ENCODE measurements around the gene EPC2.
"Not testable (repeated sequence)": the region's sequence is repeated elsewhere in the genome, so short reads cannot be mapped to it uniquely, and the experiment has no call there.

DNA sequence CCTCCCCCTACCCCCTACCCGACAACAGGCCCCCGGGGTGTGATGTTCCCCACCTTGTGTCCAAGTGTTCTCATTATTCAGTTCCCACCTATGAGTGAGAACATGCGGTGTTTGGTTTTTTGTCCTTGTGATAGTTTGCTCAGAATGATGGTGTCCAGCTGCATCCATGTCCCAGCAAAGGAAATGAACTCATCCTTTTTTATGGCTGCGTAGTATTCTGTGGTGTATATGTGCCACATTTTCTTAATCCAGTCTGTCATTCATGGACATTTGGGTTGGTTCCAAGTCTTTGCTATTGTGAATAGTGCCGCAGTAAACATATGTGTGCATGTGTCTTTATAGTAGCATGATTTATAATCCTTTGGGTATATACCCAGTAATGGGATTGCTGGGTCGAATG is 37.3 kb downstream of the EPC2 start:
- TF ChIP-seq, protein P1, sequence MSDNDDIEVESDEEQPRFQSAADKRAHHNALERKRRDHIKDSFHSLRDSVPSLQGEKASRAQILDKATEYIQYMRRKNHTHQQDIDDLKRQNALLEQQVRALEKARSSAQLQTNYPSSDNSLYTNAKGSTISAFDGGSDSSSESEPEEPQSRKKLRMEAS (IDR thresholded peaks at IDR 0.05; ENCODE audit: low read depth): not testable (repeated sequence)
- TF ChIP-seq, protein P2, sequence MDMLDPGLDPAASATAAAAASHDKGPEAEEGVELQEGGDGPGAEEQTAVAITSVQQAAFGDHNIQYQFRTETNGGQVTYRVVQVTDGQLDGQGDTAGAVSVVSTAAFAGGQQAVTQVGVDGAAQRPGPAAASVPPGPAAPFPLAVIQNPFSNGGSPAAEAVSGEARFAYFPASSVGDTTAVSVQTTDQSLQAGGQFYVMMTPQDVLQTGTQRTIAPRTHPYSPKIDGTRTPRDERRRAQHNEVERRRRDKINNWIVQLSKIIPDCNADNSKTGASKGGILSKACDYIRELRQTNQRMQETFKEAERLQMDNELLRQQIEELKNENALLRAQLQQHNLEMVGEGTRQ (IDR thresholded peaks at IDR 0.05; ENCODE audit: borderline replicate concordance, low read depth, low read length): not testable (repeated sequence)
- TF ChIP-seq, protein P3, sequence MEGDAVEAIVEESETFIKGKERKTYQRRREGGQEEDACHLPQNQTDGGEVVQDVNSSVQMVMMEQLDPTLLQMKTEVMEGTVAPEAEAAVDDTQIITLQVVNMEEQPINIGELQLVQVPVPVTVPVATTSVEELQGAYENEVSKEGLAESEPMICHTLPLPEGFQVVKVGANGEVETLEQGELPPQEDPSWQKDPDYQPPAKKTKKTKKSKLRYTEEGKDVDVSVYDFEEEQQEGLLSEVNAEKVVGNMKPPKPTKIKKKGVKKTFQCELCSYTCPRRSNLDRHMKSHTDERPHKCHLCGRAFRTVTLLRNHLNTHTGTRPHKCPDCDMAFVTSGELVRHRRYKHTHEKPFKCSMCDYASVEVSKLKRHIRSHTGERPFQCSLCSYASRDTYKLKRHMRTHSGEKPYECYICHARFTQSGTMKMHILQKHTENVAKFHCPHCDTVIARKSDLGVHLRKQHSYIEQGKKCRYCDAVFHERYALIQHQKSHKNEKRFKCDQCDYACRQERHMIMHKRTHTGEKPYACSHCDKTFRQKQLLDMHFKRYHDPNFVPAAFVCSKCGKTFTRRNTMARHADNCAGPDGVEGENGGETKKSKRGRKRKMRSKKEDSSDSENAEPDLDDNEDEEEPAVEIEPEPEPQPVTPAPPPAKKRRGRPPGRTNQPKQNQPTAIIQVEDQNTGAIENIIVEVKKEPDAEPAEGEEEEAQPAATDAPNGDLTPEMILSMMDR (IDR thresholded peaks at IDR 0.05): not testable (repeated sequence)
- TF ChIP-seq, protein P4, sequence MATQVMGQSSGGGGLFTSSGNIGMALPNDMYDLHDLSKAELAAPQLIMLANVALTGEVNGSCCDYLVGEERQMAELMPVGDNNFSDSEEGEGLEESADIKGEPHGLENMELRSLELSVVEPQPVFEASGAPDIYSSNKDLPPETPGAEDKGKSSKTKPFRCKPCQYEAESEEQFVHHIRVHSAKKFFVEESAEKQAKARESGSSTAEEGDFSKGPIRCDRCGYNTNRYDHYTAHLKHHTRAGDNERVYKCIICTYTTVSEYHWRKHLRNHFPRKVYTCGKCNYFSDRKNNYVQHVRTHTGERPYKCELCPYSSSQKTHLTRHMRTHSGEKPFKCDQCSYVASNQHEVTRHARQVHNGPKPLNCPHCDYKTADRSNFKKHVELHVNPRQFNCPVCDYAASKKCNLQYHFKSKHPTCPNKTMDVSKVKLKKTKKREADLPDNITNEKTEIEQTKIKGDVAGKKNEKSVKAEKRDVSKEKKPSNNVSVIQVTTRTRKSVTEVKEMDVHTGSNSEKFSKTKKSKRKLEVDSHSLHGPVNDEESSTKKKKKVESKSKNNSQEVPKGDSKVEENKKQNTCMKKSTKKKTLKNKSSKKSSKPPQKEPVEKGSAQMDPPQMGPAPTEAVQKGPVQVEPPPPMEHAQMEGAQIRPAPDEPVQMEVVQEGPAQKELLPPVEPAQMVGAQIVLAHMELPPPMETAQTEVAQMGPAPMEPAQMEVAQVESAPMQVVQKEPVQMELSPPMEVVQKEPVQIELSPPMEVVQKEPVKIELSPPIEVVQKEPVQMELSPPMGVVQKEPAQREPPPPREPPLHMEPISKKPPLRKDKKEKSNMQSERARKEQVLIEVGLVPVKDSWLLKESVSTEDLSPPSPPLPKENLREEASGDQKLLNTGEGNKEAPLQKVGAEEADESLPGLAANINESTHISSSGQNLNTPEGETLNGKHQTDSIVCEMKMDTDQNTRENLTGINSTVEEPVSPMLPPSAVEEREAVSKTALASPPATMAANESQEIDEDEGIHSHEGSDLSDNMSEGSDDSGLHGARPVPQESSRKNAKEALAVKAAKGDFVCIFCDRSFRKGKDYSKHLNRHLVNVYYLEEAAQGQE (IDR thresholded peaks at IDR 0.05; ENCODE audit: low read depth, low read length): not testable (repeated sequence)
- not testable (repeated sequence) for TF ChIP-seq POLR2AphosphoS5 (IDR thresholded peaks at IDR 0.05; ENCODE audit: low read depth, low read length); EP300 (IDR thresholded peaks at IDR 0.05; ENCODE audit: borderline replicate concordance in 1 of 2, low read depth in 1 of 2, low read length in 1 of 2)
